ENCODE results near the gene C17orf107.
"Not testable (repeated sequence)": the region's sequence is repeated elsewhere in the genome, so short reads cannot be mapped to it uniquely, and the experiment has no call there.

The C17orf107 gene

DNA sequence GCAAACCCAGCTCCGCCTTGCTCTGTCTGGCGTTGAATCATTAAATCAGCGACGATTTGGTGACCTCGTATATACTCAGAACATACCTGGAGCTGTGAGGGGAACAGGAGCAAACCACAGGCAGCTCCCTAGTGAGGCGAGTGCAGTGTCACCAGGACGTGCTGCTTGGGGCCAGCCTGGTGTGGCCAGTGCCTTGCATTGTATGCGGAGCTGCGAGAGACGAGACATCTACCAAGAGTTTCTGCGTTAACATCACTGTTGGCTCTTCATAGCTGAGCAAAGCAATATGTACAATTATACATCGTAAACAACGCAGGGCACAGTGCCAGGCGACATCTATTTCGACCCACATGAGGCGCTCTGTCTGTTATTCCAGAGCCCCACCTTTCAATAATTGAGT is 38.3 kb upstream of the C17orf107 start:
- no peak for TF ChIP-seq CTCF (conservative IDR thresholded peaks at IDR 0.05; ENCODE audit: low read depth, low read length)
- DNase-seq (ENCODE audit: low read depth): no peak
- no peak overlapping the region for H3K4me3 ChIP-seq (ENCODE audit: low read depth, low read length)

DNA sequence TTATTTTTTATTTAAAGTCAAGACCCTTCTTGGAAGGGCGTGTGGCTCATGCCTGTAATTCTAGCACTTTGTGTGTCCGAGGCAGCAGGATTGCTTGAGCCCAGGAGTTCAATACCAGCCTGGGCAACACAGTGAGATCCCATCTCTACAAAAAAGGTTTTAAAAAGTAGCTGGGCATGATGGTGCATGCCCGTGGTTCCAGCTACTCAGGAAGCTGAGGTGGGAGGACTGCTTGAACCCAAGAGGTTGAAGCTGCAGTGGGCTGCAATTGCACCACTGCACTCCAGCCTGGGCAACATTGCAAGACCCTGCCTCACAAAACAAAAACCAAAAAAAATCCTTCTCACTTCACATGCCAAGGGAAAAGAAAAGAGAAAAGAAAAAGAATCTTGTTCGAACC is 36.6 kb upstream of the C17orf107 start:
- no peak for DNase-seq (ENCODE audit: low read depth)
- H3K4me3 ChIP-seq (ENCODE audit: low read depth, low read length): no peak overlapping the region
- no peak for TF ChIP-seq CTCF (conservative IDR thresholded peaks at IDR 0.05; ENCODE audit: low read depth, low read length)

DNA sequence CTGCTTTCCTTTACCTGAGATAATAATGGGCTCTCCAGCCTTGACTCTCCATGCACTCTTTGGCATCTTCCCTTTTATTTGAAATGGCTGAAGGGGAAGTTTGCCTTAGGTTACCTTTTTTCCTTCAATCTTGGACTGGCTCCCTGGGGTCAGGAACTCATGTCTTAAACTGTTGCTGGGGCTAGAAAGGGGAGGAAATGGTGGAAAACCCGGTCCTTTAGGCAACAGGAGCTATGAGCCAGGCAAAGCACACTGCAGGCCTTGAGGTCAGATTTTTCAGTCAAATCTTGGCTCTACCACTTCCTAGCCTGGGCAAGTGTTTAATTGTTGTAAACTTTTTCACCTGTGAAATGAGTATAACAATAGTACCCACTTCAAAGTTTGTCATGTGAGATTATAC is 36.0 kb upstream of the C17orf107 start:
- no peak for TF ChIP-seq CTCF (conservative IDR thresholded peaks at IDR 0.05; ENCODE audit: low read depth, low read length)
- no peak for DNase-seq (ENCODE audit: low read depth)
- H3K4me3 ChIP-seq (ENCODE audit: low read depth, low read length): no peak overlapping the region

DNA sequence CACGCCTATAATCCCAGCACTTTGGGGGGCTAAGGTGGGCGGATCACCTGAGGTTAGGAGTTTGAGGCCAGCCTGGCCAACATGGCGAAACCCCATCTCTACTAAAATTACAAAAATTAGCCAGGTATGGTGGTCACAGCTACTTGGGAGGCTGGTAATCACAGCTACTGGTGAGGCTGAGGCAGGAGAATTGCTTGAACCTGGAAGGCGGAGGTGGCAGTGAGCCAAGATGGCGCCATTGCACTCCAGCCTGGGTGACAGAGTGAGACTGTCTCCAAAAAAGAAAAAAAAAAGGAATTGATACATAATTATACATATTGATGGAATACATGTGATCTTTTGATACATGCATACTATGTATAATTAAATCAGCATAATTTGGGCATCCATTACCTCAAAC is 31.8 kb upstream of the C17orf107 start:
- not testable (repeated sequence) for DNase-seq (ENCODE audit: low read depth); H3K4me3 ChIP-seq (ENCODE audit: low read depth, low read length)

- not testable (repeated sequence) for H3K4me3 ChIP-seq (ENCODE audit: low read depth, low read length); DNase-seq (ENCODE audit: low read depth)
Measured at GRCh38 chr17:4869058-4869998, 30.0 kb upstream of the C17orf107 start.

DNA sequence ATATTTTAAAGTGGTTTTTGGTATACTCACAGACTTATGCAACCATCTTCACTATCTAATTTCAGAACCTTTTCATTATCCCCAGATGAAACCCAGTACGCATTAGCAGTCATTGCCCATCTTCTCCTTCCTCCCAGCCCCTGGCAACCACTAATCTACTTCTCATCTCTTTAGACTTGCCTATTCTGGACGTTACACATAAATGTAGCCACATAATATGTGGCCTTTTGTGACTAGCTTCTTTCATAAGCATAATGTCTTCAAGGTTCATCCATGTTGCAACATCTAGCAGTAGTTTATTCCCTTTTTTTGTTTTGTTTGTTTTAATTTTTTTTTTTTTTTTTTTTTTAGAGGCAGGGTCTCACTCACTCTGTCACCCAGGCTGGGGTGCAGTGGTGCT is 28.5 kb upstream of the C17orf107 start:
- no peak for DNase-seq (ENCODE audit: low read depth)
- H3K4me3 ChIP-seq (ENCODE audit: low read depth, low read length): no peak overlapping the region
- no peak for TF ChIP-seq CTCF (conservative IDR thresholded peaks at IDR 0.05; ENCODE audit: low read depth, low read length)

GRCh38 chr17:4872786-4873185 is 26.6 kb upstream of the C17orf107 start:
- no peak for TF ChIP-seq CTCF (conservative IDR thresholded peaks at IDR 0.05; ENCODE audit: low read depth, low read length)
- no peak overlapping the region for H3K4me3 ChIP-seq (ENCODE audit: low read depth, low read length)
- peak; percentile 34 for DNase-seq (ENCODE audit: low read depth)

DNA sequence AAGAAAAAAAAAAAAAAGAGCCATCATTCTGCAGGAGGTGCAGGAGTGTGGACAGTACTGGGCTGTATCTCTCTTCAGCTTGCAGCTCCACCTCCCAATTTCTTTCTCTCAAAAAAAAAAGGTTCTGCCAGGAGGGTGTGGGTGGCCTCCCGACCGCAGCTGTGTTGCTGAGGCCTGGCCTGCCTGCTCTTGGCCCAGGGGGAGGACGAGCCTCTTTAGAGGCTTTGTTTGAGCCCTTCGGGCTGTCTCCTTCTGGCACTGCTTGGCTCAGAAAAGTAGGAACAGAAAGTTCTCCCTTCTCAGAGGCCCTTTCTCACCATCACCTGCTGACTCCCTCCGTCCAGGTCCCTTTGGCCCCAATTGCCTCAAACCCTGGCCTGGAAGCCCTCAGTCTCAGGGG is 22.2 kb upstream of the C17orf107 start:
- no peak for TF ChIP-seq CTCF (conservative IDR thresholded peaks at IDR 0.05; ENCODE audit: low read depth, low read length)
- H3K4me3 ChIP-seq (ENCODE audit: low read depth, low read length): no peak overlapping the region
- no peak for DNase-seq (ENCODE audit: low read depth)
